CD4-positive, alpha-beta T cell treated with Interleukin-15 for 4 hours (primary cell): ENCODE measurements around the gene SCNN1B.

Source experiments
- DNase-seq: peaks from one replicate; pipeline ENCODE4 v3.0.0-alpha.2; 2020; ENCODE audit warnings: low spot score

SCNN1B gene

DNA sequence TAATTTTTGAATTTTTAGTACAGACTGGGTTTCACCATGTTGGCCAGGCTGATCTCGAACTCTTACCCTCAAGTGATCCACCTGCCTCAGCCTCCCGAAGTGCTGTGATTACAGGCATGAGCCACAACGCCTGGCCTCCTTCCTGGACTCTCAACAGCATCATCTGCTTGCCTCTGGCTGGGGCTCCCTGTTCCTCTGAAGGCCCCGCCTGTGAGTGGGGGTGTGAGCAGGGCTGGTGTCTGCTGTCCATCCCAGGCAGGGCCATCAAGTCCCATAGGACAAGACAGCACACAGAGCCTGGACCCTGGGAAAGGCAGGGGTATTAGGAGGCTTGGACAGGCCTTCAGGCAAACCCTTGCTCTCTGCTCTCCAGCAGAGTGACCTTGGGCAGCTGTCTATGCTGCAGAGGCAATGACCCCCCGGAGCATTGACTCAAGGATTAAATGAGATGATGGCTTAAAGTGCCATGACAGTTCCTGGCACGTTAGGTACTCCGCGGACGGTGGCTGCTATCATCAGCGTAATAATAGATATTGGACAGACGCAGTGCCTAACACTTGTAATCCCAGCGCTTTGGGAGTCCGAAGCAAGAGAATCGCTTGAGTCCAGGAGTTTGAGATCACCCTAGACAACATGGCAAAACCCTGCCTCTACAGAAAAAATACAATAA, 19.2 kb downstream of the SCNN1B start:
- no peak for DNase-seq

DNA sequence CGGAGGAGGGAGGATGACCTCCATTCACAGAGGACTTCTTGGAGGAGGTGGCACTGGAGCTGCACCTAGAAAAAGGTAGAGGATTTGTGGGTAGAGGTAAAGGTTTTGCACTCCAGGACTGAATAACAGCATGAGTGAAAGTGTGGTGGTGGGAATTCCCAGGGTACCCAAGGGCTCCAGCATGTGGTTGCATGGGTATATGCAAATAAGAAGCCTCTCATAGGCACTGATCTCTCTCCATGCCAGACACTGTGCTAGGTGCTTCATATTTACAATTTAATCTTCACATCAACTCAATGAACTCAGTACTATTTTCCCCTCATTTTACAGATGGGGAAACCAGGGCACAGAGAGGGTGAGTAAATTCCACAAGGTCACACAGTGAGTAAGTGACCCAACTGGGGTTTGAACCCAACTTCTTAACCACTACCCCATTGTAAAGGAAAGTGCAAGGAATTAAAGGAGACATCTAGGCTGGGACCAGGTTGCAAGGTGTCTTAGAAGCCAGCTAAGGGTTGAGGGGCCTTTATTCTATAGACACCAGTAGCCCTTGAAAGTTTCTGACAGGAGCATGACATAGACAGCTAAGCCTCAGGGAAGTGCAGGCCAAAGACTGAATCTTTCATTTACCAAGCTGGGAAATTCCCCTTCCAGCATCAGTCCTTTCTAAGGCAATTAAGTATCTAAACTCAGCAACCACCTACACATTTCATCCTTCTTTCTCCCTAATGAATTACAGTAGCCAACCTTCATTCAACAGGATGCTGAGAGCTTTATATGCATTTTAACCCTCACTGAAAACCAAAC, 21.3 kb downstream of the SCNN1B start:
- DNase-seq: no peak

DNA sequence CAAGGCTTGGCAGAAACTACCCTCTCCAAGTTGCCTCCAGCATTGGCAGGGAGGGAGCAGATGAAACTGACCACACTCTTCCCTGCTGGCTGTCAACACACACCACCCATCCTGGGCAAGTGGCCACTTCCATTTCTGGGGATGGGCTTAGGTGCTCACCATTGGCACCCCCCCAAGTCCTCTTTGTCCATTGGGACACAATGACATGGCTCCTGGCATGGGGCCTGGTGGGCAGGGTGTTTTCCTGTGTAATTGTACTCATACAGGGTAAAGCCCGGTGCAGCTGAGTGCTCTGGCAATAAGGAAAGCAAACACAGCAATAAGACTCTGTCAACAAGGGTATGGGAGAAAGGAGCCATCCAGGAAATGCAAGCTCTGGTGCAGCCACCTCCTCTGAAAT, 22.6 kb downstream of the SCNN1B start:
- DNase-seq: no peak

DNA sequence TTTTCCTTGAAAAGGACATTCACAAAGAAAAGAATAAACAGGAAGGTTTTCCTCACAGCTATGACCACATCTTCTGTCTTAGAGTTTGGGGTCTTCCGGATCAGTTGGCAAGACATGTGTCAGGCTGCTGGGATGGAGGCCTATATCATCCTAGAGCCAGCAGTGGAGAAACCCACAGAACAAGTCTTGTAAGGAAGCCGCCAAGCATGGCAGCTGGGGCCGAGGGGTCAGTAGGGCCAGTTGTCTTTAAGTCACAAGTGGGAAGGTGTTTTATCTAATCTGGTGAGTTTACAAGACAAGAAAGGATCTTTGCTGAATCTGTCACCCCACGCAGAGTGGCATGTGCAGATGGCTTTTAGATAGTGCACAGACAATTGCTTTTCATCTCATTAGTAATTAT, 25.7 kb downstream of the SCNN1B start:
- DNase-seq: no peak

DNA sequence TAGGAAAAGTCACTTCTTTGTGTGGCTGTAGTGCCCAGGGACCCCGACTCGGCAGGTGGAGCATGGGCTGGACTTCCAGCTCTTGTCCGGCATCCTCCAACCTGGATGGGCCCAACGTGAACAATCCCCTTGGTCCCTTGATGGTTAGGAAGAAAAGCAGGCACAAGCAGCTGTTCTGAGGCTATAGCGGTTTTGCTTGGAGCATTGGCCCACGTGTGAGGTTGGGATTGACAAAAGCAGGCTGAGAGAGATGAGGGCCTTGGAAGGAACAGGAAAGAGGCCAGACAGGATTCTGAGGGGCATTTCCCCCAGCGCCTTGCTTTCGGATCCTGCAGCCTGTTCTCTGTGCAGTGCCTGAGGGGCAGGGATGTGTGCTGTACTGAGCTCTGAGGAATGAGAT, 28.1 kb downstream of the SCNN1B start:
- DNase-seq: no peak

DNA sequence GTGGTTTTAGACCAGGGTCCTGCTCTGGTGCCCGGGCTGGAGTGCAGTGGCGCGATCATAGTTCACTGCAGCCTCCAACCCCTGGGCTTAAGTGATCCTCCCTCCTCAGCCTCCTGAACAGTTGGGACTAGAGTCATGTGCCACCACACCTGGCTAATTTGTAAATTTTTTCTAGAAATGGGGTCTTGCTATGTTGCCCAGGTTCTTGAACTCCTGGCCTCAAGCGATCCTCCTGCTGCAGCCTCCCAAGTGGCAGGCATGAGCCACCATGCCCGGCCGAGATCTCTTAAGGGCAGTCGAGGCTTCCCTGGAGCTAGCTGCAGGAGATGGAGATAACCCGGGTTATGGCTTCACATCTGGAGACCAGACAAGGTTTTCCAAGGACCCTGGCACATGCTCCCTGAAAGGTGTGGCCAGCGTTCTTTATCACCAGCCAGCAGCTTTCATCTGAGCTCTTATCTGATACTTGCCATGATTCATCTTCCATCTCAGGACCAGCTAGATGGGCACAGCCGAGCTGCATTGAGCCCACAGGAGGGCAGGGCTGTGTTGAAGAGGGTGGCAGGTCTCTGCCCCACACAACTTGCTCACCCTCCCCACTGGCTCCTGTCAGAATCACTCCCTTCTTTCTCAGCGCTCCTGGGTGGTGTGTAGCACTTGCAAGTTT, 28.6 kb downstream of the SCNN1B start:
- no peak for DNase-seq

DNA sequence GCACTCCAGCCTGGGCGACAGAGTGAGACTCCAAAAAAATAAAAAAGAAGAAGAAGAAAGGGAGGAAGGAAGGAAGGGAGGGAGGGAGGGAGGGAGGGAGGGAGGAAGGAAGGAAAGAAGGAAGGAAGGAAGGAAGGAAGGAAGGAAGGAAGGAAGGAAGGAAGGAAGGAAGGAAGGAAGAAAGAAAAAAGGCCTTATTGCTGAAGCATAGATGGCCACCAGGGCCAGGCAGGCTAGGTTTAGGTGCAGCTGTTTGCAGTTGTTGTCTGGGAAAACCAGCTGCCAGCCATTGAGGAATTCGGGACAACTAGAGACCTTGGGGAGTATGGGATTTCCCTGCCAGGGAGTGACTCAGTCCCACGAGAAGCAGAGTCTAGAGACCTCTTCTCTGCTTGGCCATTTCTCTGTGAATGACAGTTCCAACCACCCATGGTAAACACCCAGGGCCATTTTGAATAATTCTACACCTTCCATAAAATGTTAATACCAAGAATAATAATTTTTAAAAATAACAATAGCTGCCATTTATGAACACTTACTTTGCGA, 31.0 kb downstream of the SCNN1B start:
- no peak for DNase-seq

DNA sequence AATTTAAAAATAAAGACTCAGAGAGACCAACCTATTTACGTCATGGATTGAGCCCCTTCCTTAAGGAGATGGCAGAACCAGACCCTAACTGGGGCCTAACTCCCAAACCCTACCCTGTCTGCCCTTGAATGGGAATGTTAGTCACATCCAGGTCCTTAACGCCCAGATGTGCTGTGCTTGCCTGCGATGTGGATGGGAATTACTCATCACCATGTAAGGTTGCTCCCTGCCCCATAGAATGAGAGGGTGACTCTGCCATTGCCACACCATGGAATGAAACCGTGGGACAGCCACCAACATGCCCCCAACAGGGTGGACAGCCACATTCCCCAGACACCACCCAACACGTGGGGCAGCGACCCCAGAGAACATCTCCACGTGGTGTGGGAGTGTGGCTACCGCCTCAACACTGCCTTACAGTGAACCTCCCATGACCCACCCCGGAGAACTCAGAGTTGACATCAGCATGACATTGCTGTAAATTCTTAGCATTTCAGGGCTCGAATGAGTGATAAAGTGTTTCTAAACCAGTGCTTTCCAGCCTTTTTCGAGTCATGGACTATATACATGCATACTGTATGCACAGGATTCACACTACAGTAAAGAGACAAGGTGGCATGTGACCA, 31.8 kb downstream of the SCNN1B start:
- DNase-seq: no peak

DNA sequence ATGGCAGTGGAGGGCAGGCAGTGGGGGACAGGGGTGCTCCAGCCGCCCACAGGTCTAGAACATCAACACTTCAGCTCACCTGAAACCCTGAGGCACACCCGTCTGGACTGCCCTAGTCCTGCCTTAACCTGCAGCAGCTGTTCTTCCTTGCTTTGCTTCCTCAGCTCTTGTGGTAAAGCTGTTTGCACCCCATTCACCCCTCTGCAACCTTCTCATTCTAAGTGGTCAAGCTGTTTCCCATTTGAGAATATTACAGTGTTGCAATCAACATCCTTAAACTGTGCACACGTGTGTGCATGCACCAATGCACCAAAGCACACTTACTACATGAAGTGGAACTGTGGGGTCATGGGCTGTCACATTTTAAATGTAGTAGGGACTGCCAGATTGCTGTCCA, 32.4 kb downstream of the SCNN1B start:
- DNase-seq: no peak

DNA sequence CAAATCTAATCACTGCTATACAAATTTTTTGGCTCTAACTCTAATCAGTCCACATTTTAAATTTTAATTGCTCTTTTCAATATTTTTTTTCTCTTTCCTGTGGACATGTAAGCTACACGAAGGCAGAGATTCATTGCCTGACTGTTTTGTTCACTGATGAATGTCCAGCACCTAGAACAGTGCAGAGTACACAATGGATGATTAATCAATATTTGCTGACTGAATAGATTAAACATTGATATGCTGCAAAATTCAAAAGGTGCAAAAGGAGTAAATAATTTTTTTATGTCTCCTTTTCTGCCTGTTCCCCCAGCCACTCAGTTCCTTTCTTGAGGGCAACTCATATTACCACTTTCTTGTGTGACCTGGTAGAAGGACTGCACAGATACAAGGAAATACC, 32.8 kb downstream of the SCNN1B start:
- no peak for DNase-seq

DNA sequence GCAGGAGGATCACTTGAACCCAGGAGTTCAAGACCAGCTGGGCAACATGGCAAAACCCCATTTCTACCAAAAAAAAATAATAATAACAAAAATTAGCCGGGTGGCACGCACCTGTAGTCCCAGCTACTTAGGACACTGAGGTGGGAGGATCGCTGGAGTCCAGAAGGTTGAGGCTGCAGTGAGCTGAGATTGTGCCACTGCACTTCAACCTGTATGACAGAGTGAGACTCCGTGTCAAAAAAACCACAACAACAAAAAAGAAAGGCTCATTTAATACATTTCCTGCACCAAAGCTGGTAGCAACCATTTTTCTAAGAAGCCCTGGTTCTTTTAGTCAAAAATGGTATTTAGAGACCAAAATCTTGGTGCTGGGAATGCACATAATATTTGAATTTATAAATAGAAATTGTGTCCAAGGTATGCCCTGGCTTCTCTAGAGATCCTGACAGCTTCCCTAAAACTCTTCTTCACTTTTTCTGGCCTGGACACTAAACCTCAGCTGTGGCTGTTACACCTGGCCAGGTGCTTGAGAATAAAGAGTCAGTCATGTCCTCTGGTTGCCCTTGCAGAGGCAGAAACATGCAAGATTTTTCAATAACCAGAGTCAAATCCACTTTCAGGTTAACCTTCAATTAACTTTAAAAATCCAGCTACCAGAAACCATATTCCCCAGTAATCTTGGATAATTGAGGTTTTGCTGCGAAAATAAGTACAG, 35.9 kb downstream of the SCNN1B start:
- no peak for DNase-seq

DNA sequence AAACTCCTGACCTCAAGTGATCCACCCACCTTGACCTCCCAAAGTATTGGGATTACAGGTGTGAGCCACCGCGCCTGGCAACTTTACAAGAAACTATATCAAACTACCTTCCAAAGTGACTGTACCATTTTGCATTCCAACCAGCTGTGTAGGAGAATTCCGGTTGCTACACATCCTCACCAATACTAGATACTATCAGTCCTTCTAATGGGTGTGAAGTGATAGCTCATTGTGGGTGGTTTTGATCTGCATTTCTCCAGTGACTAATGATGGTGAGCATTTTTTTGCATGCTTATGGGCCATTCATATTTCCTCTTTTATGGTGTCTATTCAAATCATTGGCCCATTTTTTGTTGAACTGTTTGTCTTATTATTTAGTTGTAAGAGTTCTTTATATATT, 37.7 kb downstream of the SCNN1B start:
- DNase-seq: no peak

DNA sequence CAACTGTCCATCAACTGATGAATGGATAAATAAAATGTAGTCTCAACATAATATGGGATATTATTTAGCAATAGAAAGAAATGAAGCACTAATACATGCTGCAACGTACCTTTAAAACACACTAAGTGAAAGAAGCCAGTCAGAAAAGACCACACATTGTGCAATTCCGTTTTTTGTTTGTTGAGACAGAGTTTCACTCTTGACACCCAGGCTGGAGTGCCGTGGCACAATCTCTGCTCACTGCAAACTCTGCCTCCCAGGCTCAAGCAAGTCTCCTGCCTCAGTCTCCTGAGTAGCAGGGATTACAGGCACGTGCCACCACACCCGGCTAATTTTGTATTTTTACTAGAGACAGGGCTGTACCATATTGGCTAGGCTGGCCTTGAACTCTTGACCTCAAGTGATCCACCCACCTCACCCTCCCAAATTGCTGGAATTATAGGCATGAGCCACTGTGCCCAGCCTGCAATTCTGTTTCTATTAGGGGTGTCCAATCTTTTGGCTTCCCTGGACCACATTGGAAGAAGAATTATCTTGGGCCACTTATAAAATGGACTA, 40.1 kb downstream of the SCNN1B start:
- no peak for DNase-seq

DNA sequence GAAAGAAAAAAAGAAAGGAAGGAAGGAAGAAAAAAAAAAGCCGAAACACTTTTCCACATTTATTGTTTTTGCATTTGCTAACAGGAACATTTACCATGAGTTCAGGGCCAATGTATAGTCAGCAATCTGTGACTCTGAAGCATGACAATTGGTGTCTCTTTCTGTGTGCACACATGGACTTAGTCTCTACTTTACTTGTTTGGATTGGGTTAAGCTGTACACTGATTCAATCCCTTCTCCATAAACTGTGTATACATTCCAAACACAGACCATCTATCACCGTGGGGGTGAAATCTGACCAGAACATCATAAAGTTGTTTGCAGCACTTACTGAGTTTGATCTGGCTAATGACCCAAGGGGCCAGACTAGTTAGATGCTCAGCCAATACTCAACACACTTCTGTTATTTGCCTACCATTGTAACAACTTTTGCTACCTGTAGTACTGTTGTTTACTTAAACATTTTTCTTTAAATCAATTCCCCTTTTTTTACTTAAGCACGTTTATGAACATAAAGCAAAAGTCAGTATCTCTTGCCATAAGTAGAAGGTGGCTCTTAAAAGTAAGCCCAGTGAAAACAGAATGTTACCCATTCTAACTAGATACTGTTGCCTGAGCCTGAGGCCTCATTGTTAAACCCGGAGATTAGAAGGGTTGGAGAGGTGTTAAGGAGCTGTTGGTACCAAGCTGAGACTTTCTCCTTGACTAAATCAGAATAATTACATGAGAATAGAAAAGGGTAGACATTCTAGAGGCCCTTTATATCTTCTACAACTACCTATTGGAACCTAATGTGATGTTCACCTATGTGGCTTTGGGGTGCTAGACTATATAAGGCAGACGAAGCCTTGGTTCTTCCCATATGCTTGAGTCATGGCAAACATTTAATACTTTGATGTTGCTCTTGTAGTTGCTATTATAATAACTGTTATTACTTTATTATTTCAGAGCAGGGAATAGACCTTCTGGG, 41.8 kb downstream of the SCNN1B start:
- DNase-seq: no peak

DNA sequence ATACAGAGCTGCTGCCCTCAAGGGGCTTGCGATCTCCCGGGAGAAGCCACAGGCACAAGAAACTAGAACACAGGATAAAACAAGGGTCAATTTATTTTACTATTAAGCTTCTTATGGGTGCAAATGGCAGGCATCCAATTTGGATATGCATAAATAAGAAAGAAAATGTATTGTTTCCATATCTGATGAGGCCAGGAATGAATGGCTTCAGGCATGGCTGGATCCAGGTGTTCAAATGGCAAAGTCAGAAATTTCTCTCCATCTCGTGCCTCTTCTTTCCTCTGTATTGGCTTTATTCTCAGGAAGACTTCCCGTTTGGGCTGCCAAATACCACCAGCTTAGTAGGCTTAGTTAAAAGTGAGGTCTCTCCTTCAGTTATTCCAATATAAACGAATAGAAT, 43.1 kb downstream of the SCNN1B start:
- no peak for DNase-seq

DNA sequence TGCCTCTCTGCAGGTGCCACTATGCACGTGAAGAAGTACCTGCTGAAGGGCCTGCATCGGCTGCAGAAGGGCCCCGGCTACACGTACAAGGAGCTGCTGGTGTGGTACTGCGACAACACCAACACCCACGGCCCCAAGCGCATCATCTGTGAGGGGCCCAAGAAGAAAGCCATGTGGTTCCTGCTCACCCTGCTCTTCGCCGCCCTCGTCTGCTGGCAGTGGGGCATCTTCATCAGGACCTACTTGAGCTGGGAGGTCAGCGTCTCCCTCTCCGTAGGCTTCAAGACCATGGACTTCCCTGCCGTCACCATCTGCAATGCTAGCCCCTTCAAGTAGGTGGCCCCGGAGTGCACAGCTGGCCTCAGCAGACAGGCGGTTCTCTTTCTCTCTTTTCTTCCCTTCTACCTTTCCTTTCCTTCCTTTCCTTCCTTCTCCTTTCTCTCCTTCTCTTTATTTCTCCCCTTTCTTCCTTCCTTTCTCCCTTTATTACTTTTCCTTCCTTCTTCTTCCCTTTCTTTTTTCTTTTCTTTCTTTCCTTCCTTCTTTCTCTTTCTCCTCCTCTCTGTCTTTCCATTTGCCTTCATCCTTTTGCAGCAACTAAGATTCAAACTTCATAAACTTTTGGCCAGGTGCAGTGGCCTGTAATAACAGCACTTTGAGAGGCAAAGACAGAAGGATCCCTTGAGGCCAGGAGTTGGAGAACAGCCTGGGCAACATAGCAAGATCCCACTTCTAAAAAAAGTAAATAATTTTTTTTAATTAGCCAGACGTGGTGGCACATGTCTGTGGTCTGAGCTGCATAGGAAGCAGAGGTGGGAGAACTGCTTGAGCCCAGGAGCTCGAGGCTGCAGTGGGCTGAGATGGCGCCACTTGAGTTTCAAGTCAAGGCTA, 46.7 kb downstream of the SCNN1B start:
- DNase-seq: no peak

DNA sequence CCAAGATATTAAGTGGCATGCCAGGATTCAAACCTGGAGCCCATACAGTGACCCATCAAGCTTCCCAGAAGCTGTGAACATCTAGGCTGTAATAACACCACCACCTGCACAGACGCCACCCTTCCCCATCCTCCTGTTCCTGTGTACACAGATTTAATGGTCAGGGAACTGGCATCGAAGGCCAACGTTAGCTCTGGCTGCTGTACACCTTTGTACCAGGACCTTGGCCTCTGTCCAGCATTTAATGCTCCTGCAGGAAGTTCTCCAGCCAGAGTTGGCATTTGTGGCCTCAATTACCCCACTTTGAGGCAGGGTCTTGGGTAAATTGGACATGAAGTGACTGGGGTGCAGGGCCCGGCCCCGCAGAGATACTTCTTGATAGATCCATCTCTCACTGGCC, 49.3 kb downstream of the SCNN1B start:
- DNase-seq: no peak

DNA sequence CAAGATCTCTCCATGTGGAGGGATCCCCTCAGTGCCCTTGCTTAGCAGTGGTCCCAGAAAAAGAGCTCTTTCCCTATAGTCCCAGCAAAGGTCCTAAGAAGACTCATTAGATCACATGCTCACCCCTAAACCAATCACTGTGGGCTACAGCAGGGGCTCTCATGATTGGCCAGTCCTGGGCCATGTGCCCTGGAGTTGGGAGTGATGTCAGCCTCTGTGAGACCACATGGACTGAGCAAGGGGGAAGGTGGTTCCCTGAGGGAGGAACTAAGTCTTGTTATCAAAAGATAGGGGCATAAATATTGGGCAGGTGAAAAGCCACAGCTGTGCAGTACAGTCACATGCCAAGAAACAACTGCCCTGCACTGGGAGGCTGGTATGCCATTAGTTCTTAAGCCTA, 51.3 kb downstream of the SCNN1B start:
- no peak for DNase-seq

DNA sequence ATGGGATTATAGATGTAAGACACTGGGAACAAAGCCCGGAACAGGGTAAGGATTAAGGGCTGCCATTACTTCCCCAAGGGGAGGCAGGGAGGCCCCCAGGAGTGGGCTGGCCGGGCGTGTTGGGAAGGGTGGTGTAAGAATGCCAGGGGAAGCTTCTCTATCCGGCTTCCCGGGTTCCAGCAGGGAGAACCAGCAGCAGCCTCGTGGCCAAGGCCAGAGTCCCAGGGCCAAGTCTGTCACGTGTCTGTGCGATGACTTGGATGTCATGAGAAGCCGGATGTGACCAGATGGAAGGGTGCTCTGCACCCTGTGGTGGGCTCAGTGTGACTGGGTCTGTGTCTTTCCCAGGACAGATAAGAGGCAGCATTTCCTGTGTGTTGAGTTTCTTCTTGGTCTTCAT, 52.1 kb downstream of the SCNN1B start:
- DNase-seq: no peak
